Measurements from ENCODE around the gene BRINP1. TPM values are rescaled to one million over a fixed set of nuclear protein-coding genes. Genes with fewer than 3 reads are reported as not detected.

BRINP1 gene
- total and polyA plus RNA-seq, 2 donors (not counting 1 experiment from before 2014, with no cell fraction given), result not detected

- no peak for DNase-seq
- no peak overlapping the region for H3K27ac Mint-ChIP-seq
- 92% methylated on average over 4 of the region's 8 CpGs for WGBS (ENCODE audit: insufficient coverage)
- Histone ChIP-seq H3K4me3 (ENCODE audit: control extremely low read depth in 1 of 5, extremely low read depth in 1 of 5, insufficient read depth in 1 of 5, low read depth in 2 of 5, low read length in 4 of 5) (no peak overlapping the region), H3K9ac (ENCODE audit: low read length) (no peak overlapping the region), H4K20me1 (ENCODE audit: control insufficient read depth, insufficient read depth, low read length, poor library complexity, severe bottlenecking) (no peaks in the 10 kb centered on the region), H3K36me3 (replicated peaks in 1 of 2; ENCODE audit: control extremely low read depth in 1 of 2, control insufficient read depth in 1 of 2, extremely low read depth in 1 of 2, insufficient read depth in 2 of 2, low read length in 1 of 2) (no peaks in the 10 kb centered on the region), H3K27ac (ENCODE audit: low read length in 2 of 2) (no peak overlapping the region), H3K9me3 (ENCODE audit: control extremely low read depth in 1 of 3, control insufficient read depth in 2 of 3, insufficient read depth in 1 of 3, low read length in 2 of 3) (no peaks in the 10 kb centered on the region), H3K79me2 (ENCODE audit: control insufficient read depth, insufficient read depth, low read length) (no peaks in the 10 kb centered on the region), H3K4me2 (replicated peaks; ENCODE audit: low read depth, low read length, poor library complexity, severe bottlenecking) (no peak overlapping the region), H3K4me1 (ENCODE audit: control insufficient read depth in 2 of 2, insufficient read depth in 2 of 2, low read length in 2 of 2) (no peaks in the 10 kb centered on the region), H3K27me3 (replicated peaks in 1 of 4; ENCODE audit: control extremely low read depth in 1 of 4, control insufficient read depth in 3 of 4, insufficient read depth in 4 of 4, low read length in 3 of 4) (no peaks in the 10 kb centered on the region), H2AFZ (ENCODE audit: insufficient read depth, low read depth, low read length, poor library complexity, severe bottlenecking) (no peak overlapping the region)
- ChIA-PET POLR2A (no interaction called here), CTCF (no interaction called here)
- H3K4me3 Mint-ChIP-seq, result no peak overlapping the region
- H3K9me3 Mint-ChIP-seq (ENCODE audit: insufficient read depth), result peaks cover 3% of the 10 kb centered on the region
- intact Hi-C loops (cut with micrococcal nuclease), result no loop called here
- H3K4me1 Mint-ChIP-seq, result no peaks in the 10 kb centered on the region
- TF ChIP-seq CTCF (IDR thresholded peaks at IDR 0.05), result no peak
- TF ChIP-seq EZH2 (IDR thresholded peaks at IDR 0.05; ENCODE audit: borderline replicate concordance, insufficient read depth, low read depth, low read length, poor library complexity, severe bottlenecking), result no peak
- no peak for ATAC-seq (ENCODE audit: low read depth)
- no peaks in the 10 kb centered on the region for H3K27me3 Mint-ChIP-seq
Observed at GRCh38 chr9:119216651-119217331, 152.4 kb downstream of the BRINP1 start.

- H3K79me2 ChIP-seq (ENCODE audit: control insufficient read depth, insufficient read depth, low read length), result no peaks in the 10 kb centered on the region
- H3K9ac ChIP-seq (ENCODE audit: low read length), result no peak overlapping the region
- no peaks in the 10 kb centered on the region for H4K20me1 ChIP-seq (ENCODE audit: control insufficient read depth, insufficient read depth, low read length, poor library complexity, severe bottlenecking)
- TF ChIP-seq EZH2 (IDR thresholded peaks at IDR 0.05; ENCODE audit: borderline replicate concordance, insufficient read depth, low read depth, low read length, poor library complexity, severe bottlenecking), result no peak
- no peak for TF ChIP-seq CTCF (IDR thresholded peaks at IDR 0.05)
- H3K36me3 ChIP-seq (replicated peaks in 1 of 2; ENCODE audit: control extremely low read depth in 1 of 2, control insufficient read depth in 1 of 2, extremely low read depth in 1 of 2, insufficient read depth in 2 of 2, low read length in 1 of 2), result no peaks in the 10 kb centered on the region
- no peak overlapping the region for H3K4me3 ChIP-seq (ENCODE audit: control extremely low read depth in 1 of 5, extremely low read depth in 1 of 5, insufficient read depth in 1 of 5, low read depth in 2 of 5, low read length in 4 of 5)
- no peak overlapping the region for H3K4me2 ChIP-seq (replicated peaks; ENCODE audit: low read depth, low read length, poor library complexity, severe bottlenecking)
- ChIA-PET CTCF (no interaction called here), POLR2A (no interaction called here)
- no peak overlapping the region for H2AFZ ChIP-seq (ENCODE audit: insufficient read depth, low read depth, low read length, poor library complexity, severe bottlenecking)
- Mint-ChIP-seq H3K27me3 (no peaks in the 10 kb centered on the region), H3K27ac (no peak overlapping the region), H3K4me3 (no peak overlapping the region), H3K4me1 (no peaks in the 10 kb centered on the region), H3K9me3 (ENCODE audit: insufficient read depth) (peaks cover 3% of the 10 kb centered on the region)
- DNase-seq (no peak), ATAC-seq (ENCODE audit: low read depth) (no peak)
- WGBS (ENCODE audit: insufficient coverage), result 67% methylated on average over 1 of the region's 2 CpGs
- intact Hi-C loops (cut with micrococcal nuclease), result no loop called here
- no peaks in the 10 kb centered on the region for H3K4me1 ChIP-seq (ENCODE audit: control insufficient read depth in 2 of 2, insufficient read depth in 2 of 2, low read length in 2 of 2)
- H3K27me3 ChIP-seq (replicated peaks in 1 of 4; ENCODE audit: control extremely low read depth in 1 of 4, control insufficient read depth in 3 of 4, insufficient read depth in 4 of 4, low read length in 3 of 4), result no peaks in the 10 kb centered on the region
- no peaks in the 10 kb centered on the region for H3K9me3 ChIP-seq (ENCODE audit: control extremely low read depth in 1 of 3, control insufficient read depth in 2 of 3, insufficient read depth in 1 of 3, low read length in 2 of 3)
- no peak overlapping the region for H3K27ac ChIP-seq (ENCODE audit: low read length in 2 of 2)
Observed at GRCh38 chr9:119215651-119216050, 153.6 kb downstream of the BRINP1 start.
